Body of pancreas (tissue), 4 donors: ENCODE data around the gene PTPRT.

ENCODE experiments used
- POLR2A ChIP-seq, 3 donors: fragments of 450-650 bp; IDR thresholded peaks; one replicate each; pipeline ENCODE4 v1.6.1; 2016; ENCODE audit warnings: antibody characterized with exemption in 3 of 3, mild to moderate bottlenecking in 2 of 3
- TF ChIP-seq, protein P1 (sequence below), 7 experiments: fragments of 450-650 bp in 4 of 7; fragments of 200-600 bp in 3 of 7; sonication (generic) in 3 of 7; IDR thresholded peaks; one replicate each; pipeline ENCODE4 v1.5.1; 2016 to 2019; ENCODE audit warnings: antibody characterized with exemption in 7 of 7

DNA sequence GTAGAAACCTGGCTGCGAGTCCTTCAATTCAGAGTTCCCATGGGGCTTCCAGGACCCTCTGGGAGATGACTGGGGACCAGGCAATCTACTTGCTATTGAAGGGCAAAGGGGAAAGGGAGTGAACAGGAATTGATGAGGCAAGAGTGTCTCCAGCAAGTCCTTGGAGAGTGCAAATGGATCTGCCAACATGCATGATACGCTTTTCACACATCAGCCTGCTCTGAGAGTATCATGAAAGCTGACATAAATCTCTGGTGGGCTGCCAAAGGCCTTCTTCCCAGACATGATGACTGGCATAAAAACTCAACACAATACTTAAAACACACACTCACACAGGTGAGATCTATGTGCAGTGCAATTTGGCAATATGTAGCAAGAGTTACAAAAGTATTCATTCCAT lies 759.1 kb downstream of the PTPRT start:
- TF ChIP-seq, protein P1, sequence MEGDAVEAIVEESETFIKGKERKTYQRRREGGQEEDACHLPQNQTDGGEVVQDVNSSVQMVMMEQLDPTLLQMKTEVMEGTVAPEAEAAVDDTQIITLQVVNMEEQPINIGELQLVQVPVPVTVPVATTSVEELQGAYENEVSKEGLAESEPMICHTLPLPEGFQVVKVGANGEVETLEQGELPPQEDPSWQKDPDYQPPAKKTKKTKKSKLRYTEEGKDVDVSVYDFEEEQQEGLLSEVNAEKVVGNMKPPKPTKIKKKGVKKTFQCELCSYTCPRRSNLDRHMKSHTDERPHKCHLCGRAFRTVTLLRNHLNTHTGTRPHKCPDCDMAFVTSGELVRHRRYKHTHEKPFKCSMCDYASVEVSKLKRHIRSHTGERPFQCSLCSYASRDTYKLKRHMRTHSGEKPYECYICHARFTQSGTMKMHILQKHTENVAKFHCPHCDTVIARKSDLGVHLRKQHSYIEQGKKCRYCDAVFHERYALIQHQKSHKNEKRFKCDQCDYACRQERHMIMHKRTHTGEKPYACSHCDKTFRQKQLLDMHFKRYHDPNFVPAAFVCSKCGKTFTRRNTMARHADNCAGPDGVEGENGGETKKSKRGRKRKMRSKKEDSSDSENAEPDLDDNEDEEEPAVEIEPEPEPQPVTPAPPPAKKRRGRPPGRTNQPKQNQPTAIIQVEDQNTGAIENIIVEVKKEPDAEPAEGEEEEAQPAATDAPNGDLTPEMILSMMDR (IDR thresholded peaks at IDR 0.05) = no peak
- no peak for TF ChIP-seq POLR2A (IDR thresholded peaks at IDR 0.05)
